D341Med (cell line): ENCODE data around the gene RPIA.
"Not testable (repeated sequence)": the region's sequence is repeated elsewhere in the genome, so short reads cannot be mapped to it uniquely, and the experiment has no call there.

Experiments used
- DNase-seq: peaks from one replicate; pipeline ENCODE4 v3.0.0; 2012; ENCODE audit warnings: low spot score

The RPIA gene

GRCh38 chr2:88735853-88736252 lies 44.4 kb downstream of the RPIA start:
- DNase-seq: no peak

- DNase-seq: no peak
Observed at GRCh38 chr2:88736437-88736836, 45.0 kb downstream of the RPIA start.

- DNase-seq: no peak
Observed at GRCh38 chr2:88737385-88737784, 45.9 kb downstream of the RPIA start.

GRCh38 chr2:88738271-88738670 lies 46.8 kb downstream of the RPIA start:
- no peak for DNase-seq

- DNase-seq: peak; percentile 81
Observed at GRCh38 chr2:88739985-88740600, 48.6 kb downstream of the RPIA start.

GRCh38 chr2:88746929-88747490 lies 55.5 kb downstream of the RPIA start:
- no peak for DNase-seq

GRCh38 chr2:88747990-88748389 lies 56.5 kb downstream of the RPIA start:
- no peak for DNase-seq

- no peak for DNase-seq
Observed at GRCh38 chr2:88751768-88752167, 60.3 kb downstream of the RPIA start.

GRCh38 chr2:88753833-88754584 lies 62.5 kb downstream of the RPIA start:
- DNase-seq: no peak

GRCh38 chr2:88754585-88755320 lies 63.3 kb downstream of the RPIA start:
- no peak for DNase-seq

- DNase-seq: no peak
Observed at GRCh38 chr2:88755836-88756235, 64.4 kb downstream of the RPIA start.

GRCh38 chr2:88757025-88757424 lies 65.6 kb downstream of the RPIA start:
- no peak for DNase-seq

- not testable (repeated sequence) for DNase-seq
Observed at GRCh38 chr2:88758702-88759101, 67.2 kb downstream of the RPIA start.

- DNase-seq: no peak
Observed at GRCh38 chr2:88760819-88761598, 69.5 kb downstream of the RPIA start.

GRCh38 chr2:88764141-88764849 lies 72.8 kb downstream of the RPIA start:
- no peak for DNase-seq

- no peak for DNase-seq
Observed at GRCh38 chr2:88764850-88765153, 73.3 kb downstream of the RPIA start.

- DNase-seq: peak; percentile 44
Observed at GRCh38 chr2:88765154-88765888, 73.8 kb downstream of the RPIA start.

GRCh38 chr2:88765889-88766481 lies 74.5 kb downstream of the RPIA start:
- not testable (repeated sequence) for DNase-seq

GRCh38 chr2:88770016-88770415 lies 78.5 kb downstream of the RPIA start:
- no peak for DNase-seq
